Daoy (cell line): ENCODE data around the gene CENPN. TPM values are rescaled to one million over a fixed set of nuclear protein-coding genes. Genes with fewer than 3 reads are reported as not detected.

Experiments used
- DNase-seq: peaks from one replicate; pipeline ENCODE4 v3.0.0-alpha.2; 2015; ENCODE audit warnings: low read depth
- total RNA-seq: library from RNA; depleted of rRNA; stranded (reverse); fragments of >200 nt; shearing (Covaris generic); gene quantifications from 2 replicates; pipeline ENCODE4 v1.2.3, GENCODE V29; 2014; rRNA removed

The CENPN gene, protein sequence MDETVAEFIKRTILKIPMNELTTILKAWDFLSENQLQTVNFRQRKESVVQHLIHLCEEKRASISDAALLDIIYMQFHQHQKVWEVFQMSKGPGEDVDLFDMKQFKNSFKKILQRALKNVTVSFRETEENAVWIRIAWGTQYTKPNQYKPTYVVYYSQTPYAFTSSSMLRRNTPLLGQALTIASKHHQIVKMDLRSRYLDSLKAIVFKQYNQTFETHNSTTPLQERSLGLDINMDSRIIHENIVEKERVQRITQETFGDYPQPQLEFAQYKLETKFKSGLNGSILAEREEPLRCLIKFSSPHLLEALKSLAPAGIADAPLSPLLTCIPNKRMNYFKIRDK
- total RNA-seq = 103 and 130 TPM in 2 replicates

DNA sequence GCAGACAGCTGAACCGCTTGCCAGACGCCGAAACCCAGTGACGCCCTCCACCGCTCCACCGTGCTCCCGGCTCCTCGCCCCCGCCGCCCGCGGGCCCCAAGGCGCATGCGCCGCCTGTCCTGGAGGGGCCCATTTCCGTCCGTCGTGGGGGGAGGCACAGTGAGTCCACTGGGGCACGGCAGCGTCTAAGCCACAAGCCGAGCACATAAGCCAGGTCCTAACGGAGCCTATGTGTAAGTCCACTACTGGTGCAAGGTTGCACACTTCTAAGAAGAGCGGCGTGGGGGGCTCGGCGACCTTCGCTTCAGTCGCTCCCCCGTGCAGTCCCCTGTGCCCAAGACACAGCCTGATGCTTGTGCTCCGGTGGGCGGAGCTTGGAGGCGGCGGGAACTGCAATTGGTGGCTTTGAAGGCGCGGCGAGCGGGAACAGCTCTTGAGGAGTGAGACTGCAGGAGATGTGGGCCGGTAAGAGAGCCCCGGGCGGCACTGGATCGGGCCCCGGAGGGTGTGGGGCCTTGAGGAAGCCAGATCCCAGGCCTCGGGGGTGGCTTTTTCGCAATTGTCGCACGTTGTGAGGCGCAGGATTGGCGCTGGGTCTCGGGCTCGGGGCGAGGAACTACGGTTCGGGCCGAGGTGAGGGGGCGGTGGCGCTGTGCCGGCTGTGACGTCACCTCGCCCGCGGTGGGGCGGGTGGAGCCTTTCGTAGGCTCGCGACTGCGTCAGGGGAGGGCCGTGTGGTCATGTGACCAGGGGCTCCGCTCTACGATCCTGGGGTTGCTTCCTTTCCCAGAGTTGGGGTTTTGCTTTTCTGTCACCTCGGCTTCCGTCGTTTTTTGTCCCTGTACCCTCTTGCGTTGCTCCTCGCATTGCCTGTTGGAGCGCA lies at the start of gene CENPN, which contains the start of gene CMC2:
TSS of gene CENPN (plus strand) at position 402 of the 883 bp plus-strand sequence. CDS start 4,726 bp downstream, outside the sequence.
TSS of gene CMC2 (minus strand) at position 73 of the 883 bp plus-strand sequence. CDS start 9,491 bp downstream, outside the sequence.
- peak; percentile 98 for DNase-seq

DNA sequence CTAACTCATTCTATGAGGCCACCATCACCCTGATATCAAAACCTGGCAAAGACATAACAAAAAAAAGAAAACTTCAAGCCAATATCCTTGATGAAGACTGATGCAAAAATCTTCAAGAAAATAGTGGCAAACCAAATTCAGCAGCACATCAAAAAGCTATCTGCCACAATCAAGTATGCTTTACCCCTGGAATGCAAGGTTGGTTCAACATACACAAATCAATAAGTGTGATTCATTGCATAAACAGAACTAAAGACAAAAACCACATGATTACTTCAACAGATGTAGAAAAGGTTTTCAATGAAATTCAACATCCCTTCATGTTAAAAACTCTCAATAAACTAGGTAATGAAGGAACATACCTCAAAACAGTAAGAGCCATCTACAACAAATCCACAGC lies 48.7 kb upstream of the CENPN start:
- DNase-seq = no peak

DNA sequence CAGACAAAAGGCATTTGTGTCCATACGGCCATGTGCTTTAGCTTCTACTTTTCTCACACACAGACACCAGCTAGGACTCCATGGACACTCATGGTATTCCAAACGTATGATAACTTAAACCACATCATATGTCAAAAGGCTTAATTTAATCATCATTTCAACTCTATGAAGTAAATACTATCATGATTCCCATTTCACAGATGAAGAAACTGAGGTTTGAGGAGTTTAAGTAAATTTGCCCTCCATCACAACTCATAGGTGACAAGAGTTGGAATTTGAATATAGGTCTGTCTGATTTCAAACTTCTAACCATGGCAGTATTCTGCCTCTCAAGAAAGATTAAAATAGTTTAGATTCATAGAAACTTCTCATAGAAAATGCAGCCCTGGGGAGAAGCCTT lies 44.1 kb upstream of the CENPN start:
- DNase-seq = no peak

DNA sequence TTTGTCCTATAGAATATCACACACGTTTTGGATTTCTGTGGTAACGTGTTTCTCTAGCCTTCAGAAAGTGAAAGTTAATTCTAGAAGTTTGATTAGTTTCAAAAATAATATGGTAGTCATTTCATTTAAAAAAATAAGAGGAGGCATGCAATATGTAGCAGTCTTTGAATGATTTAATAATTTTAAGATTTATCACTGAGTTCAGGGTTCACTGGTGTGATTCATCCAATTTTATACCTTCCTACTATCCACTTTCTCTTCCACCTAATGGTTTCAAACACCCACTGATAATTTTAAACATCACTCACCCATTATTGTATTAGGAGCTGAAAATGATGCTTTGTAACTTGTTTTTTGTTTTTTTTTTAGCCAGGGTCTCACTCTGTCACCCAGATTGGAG lies 42.7 kb upstream of the CENPN start:
- DNase-seq = no peak

DNA sequence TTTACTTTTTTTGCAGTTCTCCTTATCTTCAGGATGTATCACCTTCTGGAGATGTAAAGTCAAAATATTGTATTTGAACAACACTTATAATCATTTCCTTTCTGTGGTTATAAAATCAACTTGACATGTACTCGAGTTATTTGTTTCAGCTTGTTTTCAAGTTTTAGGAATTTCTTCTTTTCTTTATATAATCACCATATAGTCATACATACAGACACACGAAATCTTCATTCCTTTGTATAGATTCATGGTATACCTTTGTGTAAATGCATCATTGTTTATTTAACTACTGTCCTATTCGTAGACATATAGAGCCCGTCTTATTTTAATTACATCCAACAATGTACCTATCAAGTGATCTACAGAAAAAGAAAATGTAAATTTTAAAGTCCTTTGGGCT lies 40.4 kb upstream of the CENPN start:
- no peak for DNase-seq

DNA sequence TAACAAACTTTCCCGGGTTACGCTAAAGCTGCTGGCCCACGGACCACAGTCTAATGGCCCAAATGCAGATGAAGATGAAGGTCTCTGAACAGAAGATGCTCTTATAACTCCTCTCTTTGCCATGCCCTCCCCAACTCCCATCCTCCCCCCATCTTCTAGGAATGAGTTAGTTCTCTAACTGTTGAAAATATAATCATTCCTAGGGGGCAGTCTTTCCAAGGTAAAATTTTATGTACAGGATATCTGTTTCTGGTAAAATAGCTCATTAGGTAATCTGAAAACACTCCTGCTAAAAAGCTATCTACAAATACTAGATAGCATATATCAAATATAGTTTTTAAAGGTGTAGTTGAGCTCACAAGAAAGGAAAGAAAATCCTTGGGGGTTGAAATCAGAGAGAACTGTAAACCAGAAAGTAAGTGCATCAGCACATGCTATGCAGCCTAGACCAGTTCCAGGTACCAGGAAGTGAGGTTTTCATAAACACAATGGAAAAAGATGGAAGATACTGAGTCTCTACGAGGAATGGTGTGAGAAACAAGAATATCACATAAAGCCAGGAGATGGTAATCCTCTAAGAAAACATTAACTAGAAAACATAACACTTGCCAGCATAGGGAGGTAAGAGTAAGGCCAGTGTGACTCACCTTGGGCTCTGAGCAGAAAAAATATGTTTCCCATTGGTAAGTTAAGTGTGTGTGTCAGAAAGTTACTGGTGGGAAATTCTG lies 38.5 kb upstream of the CENPN start:
- no peak for DNase-seq

DNA sequence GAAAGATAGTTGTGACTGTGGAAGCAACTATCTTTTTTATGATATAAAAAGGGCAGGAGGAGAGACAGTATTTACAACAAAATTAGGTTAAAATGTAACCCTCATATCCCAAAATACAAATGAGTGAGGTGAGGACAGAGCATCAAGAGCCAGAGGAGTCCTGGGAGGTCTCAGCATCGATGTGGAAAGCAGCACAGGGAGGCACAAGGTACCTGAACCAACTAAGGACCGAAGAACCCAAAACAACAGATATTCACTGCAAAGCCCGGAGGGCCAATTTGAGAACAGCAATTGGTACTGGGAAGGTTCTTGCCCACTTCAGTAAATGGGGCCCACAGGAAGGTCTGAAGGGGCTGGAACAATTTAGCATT lies 37.9 kb upstream of the CENPN start:
- DNase-seq = no peak

DNA sequence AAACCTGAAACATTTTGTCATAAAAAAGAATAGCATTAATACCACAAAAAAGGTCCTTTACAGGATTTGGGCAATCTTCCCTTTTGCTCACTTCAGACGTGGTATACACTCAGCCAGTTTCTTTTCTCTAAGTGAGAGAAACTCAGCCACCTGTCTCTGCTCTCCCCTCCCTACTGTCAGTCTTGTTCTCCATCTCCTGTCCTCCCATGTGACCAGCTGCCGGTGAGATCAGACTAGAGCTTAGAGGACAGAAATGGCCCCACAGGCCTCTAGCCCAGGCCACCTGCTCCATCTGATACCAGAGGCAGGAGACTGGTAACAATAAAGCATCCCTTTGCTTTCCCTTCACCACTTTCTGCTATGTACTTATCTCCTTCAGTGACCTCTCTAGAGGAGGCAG lies 35.2 kb upstream of the CENPN start:
- DNase-seq = no peak

DNA sequence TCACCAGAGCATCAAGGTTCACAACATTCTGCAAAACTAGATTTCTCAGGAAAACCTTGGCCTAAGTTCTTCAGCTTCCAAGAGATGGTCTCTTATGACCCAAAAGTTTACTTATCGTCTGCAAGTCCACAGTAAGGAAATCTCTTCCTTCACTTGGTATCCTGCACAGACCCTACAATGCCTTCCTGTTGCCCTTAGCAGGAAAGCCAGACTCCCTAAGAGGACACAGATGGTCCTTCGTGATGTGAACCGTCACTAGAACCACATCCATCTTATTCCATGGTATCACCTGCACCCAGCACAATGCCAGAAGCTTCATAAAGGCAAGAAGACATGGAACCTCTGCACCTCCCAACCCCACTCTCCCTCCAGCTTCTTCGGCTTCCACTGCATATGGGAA lies 34.4 kb upstream of the CENPN start:
- DNase-seq = no peak

DNA sequence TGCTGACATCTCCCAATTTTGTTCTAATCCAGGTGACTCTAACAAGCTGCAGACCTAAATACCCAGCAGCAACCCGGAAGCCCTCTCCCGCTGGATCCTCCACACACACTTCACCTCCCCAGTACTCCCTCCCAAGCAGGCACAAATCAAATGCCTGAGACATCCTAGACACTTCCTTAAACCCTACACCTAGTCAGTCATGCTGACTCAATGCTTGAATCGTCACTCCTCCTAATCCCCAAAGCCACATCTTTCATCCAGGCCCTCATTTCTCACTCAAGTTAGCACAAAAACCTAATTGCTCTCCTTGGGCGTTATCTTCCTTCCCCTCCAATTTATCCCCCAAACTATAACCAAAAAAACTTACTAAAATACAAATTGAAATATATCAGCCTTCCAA lies 33.0 kb upstream of the CENPN start:
- peak; percentile 33 for DNase-seq

DNA sequence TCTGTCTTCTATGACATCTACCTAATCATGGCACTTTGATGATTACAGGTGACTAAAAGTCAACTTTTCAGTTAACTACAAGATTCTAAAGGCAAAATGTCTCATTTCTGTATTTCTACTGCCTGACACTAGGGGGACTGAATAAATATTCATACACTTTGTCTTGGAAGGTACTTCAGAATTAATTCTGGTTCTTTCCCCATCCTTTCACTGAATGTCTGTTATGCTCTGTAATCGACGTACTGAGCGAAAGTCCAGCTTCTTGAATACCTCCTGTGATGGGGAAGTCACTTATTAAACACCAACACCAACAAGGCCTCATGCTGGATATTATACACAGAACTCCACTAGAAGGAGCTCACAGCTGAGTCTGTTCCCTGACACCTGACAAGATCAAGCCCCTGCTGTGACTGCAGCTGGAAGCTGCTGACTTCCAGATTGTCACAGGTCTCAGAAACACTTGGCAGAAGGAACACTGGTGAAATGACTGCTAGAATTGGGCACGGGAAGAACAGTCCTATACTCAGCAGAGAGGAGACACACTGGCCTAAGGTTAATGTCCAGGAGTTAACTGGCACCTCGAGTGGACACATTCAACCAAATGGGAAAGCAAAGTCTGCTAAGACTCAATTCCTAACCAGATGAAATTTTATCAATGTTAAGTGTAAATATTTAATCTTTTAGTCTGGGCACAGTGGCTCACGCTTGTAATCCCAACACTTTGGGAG lies 32.2 kb upstream of the CENPN start:
- DNase-seq = no peak

DNA sequence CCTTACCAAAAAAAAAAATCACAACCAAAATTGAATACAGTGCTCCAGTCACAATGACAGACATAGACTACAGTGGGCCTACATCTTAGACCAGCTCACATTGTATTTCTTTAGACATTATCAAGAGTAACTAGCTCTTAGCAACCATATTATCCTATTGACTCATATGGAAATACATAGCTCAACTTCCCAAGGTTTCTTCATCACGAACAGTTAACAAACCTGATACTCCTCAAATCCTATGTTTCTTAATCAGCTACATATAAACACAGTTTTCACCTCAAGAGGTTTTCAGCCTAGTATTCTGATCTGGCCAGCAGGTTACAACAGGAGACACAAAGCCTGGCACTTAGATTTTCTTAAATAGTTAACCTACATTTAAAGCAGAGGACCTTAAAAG lies 30.1 kb upstream of the CENPN start:
- no peak for DNase-seq

DNA sequence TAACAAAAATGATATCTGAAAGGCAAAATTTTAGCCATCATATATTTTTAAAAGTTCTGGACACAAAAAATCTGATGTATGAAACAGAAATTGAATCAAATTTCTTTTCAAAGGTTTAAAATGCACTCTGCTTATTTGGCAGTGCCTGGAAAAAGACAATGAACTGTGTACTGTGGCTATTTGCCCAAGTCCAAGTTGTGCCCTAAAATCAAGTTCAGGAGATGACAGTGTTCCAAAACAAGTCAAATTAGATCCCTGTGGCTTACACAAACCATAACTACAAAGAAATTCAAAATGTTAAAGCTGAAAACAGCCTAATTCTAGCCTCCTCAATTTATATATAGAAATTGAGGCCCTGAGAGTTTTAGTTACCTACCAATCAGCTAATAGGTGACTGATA lies 25.9 kb upstream of the CENPN start:
- DNase-seq = no peak

DNA sequence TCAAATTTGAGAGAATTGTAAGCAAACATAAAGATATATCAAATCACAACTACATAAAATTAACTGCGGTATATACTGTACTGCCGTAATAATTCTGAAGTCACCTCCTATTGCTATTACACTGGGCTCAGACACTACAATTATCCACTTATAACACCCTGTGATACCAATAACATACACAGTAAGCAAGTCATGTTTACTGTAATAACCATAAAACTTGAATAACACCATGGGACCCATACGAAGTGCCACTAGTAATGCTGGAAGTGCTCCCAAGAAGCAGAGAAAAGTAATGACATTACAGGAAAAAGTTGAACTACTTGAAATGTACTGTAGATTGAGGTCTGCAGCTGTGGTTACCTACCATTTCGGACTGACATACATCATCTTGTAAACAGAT lies 24.4 kb upstream of the CENPN start:
- DNase-seq = no peak

DNA sequence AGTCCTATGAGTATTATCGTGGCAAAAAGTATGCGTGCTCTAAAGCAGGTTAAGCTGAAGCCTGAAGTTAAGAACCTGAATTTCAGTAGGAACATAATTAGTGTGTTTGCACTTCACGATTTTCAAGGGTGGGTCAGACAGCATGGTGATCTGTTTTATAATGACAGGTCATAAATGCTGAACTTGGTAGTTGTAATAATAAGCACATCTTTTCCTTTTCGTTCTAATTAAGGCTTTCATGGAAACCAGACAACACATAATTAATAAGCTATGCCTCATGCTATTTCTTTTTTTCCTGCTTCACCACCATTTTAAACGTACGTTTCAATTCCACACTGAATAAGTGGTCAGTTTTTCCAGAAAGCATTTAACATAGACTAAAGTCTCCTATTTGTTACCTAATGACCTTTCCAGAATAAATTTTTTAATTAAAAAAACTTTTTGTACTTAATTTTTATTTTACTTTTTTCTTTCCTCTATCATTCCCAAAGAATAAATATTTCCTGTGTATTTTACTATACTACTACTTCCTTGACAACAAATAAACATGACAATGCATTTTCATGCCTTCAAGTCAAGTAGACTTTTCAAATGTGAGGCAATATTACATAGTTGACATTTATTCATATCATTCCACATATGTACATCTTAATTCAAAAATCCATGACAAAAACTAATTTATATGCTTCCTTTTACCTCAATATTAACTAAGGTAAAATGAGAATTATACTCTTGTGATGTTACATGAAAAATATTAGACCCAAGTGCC lies 22.7 kb upstream of the CENPN start:
- no peak for DNase-seq

DNA sequence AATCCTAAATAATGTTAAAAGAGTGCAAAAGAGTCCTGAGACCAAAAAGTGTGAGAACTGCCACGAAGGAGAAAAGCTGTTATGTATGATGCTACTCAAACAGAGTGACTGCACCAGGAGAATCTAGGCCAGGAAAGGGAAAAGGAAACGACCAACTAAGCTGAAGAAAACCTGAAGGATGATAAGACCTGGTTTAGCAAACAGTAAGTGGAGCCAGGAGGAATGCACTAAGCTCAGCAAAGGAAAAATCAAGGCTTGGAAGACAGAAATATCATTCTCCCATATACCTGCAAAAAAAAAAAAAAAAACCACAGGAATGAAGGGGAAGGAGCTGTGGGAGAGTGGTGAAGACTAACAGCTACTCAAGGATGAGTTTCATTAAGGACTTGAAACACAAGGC lies 21.4 kb upstream of the CENPN start:
- no peak for DNase-seq

DNA sequence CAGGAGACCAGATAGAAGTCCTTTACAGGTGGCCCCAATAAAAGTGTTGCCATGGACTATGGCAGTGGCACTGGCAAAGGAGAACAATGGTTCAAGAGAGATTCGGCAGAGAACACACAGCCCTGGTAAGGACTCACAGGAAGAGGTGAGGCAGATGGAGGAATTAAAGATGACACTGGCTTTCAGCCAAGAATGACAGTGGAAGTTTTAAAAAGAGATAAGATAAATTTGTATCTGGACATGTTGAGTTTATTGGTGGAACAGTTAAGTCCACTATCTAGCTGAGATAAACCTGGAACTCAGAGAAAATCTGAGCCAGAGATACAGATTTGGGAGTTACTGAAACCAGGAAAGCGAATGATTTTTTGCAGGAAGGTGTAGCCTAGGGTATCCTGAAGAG lies 20.5 kb upstream of the CENPN start:
- no peak for DNase-seq

DNA sequence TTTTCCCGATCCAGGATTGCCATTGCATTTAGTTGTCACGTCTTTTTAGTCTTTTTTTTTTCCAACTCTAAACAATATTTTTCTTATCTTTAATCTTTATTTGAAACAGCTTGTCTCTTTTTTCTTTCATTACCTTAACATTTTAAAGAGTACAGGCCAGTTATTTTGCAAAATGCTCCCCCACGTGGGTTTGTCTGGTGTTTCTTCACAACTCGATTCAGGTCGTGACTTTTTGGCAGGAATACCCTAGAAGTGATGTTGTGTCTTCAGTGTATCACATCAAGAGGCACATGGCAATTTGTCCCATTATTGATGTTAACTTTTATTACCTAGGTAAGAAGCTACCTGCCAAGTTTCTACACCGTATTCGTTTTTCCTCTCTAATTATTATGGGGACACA lies 18.3 kb upstream of the CENPN start:
- DNase-seq = no peak

DNA sequence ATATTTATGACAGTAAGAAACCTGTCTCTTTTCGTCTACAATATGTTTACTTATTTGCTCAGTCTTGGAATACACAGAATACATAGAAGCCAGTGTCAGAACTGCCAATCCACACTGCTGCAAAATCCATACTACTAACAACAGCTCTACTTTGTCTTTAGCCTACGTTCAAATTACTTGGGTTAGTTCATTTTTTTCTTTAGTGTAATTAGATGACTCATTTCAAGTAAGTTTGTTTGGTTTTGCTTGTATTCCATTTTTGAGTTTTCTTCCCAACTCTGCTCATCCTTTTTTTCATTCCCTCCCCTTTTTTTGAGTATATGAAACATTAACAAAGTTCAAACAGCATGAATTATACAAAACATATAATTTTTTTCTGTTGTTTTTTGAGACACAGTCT lies 17.2 kb upstream of the CENPN start:
- no peak for DNase-seq

DNA sequence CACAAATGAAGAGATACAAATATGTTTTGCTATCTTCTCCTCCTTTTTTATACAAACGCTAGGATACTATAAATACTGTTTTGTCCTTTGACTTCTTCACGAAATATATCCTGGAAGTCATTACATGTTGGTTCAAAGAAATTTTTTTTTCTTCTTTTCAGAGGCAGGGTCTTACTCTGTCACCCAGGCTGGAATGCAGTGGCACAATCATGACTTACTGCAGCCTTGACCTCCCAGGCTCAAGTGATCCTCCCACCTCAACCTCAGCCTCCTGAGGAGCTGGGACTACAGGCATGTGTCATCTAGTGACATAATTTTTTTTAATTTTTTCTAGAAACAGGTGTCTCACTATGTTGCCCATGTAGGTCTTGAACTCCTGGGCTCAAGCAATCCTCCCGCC lies 16.4 kb upstream of the CENPN start:
- no peak for DNase-seq

DNA sequence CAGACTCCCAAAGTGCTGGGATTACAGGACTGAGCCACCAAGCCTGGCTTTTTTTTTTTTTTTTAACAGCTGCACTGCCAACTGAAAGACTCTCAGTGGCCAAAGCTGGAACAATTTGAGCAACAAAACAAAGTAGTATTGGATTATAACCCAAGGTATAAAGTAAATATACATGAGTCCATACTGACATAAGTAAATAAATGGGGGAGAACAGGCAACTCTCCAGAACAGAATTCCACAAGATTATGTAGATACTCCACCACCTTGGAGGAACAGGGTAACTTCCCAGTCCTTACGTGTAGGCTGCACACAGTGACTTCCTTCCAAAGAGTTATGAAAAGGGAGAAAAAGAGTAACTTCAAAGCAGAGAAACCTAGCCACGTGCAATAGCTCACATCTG lies 16.0 kb upstream of the CENPN start:
- no peak for DNase-seq
